Smooth muscle cell (in vitro differentiated cells): ENCODE results near the gene ESRP2. TPM values are rescaled to one million over a fixed set of nuclear protein-coding genes. Genes with fewer than 3 reads are reported as not detected.
A peak's percentile ranks its signal among the peaks of the same experiment; 100 is the strongest.

Source experiments
- DNase-seq: peaks from one replicate; lab custom pipeline; 2025; ENCODE audit not compliant: unreplicated experiment; lab: John Stamatoyannopoulos, UW
- H2AFZ ChIP-seq: fragments of 200-600 bp; sonication (generic); 2 replicates; pipeline ENCODE4 v1.6.0; 2016; ENCODE audit warnings: antibody characterized with exemption, low read depth, mild to moderate bottlenecking
- H3F3A ChIP-seq: fragments of 200-600 bp; sonication (generic); 2 replicates; pipeline ENCODE4 v1.6.0; 2017; ENCODE audit warnings: antibody characterized with exemption, low read depth
- H3K27ac ChIP-seq: fragments of 200-600 bp; sonication (generic); 2 replicates; pipeline ENCODE4 v1.5.1; 2016; ENCODE audit warnings: low read depth, mild to moderate bottlenecking
- H3K27me3 ChIP-seq: fragments of 200-600 bp; sonication (generic); 2 replicates; pipeline ENCODE4 v1.6.1; 2016; ENCODE audit warnings: low read depth, mild to moderate bottlenecking
- H3K36me3 ChIP-seq: fragments of 200-600 bp; sonication (generic); 2 replicates; pipeline ENCODE4 v1.5.1; 2016; ENCODE audit warnings: low read depth
- H3K4me1 ChIP-seq: fragments of 200-600 bp; sonication (generic); 2 replicates; pipeline ENCODE4 v1.5.1; 2016; ENCODE audit warnings: low read depth
- H3K4me2 ChIP-seq: fragments of 200-600 bp; sonication (generic); 2 replicates; pipeline ENCODE4 v1.6.0; 2016; ENCODE audit warnings: mild to moderate bottlenecking
- H3K4me3 ChIP-seq: fragments of 200-600 bp; sonication (generic); 2 replicates; pipeline ENCODE4 v1.5.1; 2016; ENCODE audit warnings: mild to moderate bottlenecking
- H3K79me2 ChIP-seq: fragments of 200-600 bp; sonication (generic); 2 replicates; pipeline ENCODE4 v1.6.0; 2016; ENCODE audit warnings: low read depth, mild to moderate bottlenecking
- H3K9ac ChIP-seq: fragments of 200-600 bp; sonication (generic); 2 replicates; pipeline ENCODE4 v1.6.0; 2016; ENCODE audit warnings: low read depth
- H3K9me3 ChIP-seq: fragments of 200-600 bp; sonication (generic); replicated peaks from 2 replicates; pipeline ENCODE4 v1.5.1; 2016; ENCODE audit warnings: low read depth
- H4K20me1 ChIP-seq: fragments of 200-600 bp; sonication (generic); 2 replicates; pipeline ENCODE4 v1.6.0; 2016; ENCODE audit warnings: low read depth
- WGBS: methylation state at CpG from one replicate; pipeline ENCODE4 v1.1.7; 2016; ENCODE audit warnings: low lambda C conversion rate; 5-methylcytosine and 5-hydroxymethylcytosine counted together
- polyA plus RNA-seq: library from polyadenylated mRNA; unstranded; fragments of >200 nt; fragmentation: Nextera tagmentation; extraction: Ambion mirVana; gene quantifications from 2 replicates; pipeline ENCODE4 v1.2.1, GENCODE V29; 2016
- total RNA-seq: library from RNA; depleted of rRNA; stranded (reverse); fragments of >200 nt; gene quantifications from 2 replicates; pipeline ENCODE4 v1.2.3, GENCODE V29; 2014
- TF ChIP-seq, protein P1 (sequence below): fragments of 200-600 bp; sonication (generic); IDR thresholded peaks from 2 replicates; pipeline ENCODE4 v1.5.1; 2017; ENCODE audit warnings: borderline replicate concordance, mild to moderate bottlenecking, antibody characterized with exemption; ENCODE audit not compliant: insufficient read depth, poor library complexity, severe bottlenecking

The ESRP2 gene
- total and polyA plus RNA-seq, 2 experiments from 2014 or later = 2.7 to 8.5 TPM

GRCh38 chr16:68229431-68230175 is 6.3 kb downstream of the ESRP2 start:
- H3K27ac ChIP-seq = no peak overlapping the region
- no peak overlapping the region for H3K4me2 ChIP-seq
- H3K79me2 ChIP-seq = no peaks in the 10 kb centered on the region
- H3K9me3 ChIP-seq = no peaks in the 10 kb centered on the region
- peaks cover 5% of the 10 kb centered on the region for H3F3A ChIP-seq
- H3K27me3 ChIP-seq = no peaks in the 10 kb centered on the region
- H3K36me3 ChIP-seq = no peaks in the 10 kb centered on the region
- TF ChIP-seq, protein P1, sequence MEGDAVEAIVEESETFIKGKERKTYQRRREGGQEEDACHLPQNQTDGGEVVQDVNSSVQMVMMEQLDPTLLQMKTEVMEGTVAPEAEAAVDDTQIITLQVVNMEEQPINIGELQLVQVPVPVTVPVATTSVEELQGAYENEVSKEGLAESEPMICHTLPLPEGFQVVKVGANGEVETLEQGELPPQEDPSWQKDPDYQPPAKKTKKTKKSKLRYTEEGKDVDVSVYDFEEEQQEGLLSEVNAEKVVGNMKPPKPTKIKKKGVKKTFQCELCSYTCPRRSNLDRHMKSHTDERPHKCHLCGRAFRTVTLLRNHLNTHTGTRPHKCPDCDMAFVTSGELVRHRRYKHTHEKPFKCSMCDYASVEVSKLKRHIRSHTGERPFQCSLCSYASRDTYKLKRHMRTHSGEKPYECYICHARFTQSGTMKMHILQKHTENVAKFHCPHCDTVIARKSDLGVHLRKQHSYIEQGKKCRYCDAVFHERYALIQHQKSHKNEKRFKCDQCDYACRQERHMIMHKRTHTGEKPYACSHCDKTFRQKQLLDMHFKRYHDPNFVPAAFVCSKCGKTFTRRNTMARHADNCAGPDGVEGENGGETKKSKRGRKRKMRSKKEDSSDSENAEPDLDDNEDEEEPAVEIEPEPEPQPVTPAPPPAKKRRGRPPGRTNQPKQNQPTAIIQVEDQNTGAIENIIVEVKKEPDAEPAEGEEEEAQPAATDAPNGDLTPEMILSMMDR = peak; percentile 88
- H3K4me1 ChIP-seq = peaks cover under 1% of the 10 kb centered on the region
- whole genome bisulfite sequencing = 79% methylated on average over 4 of the region's 4 CpGs
- no peak overlapping the region for H3K9ac ChIP-seq
- no peak overlapping the region for H3K4me3 ChIP-seq
- H4K20me1 ChIP-seq = peaks cover 26% of the 10 kb centered on the region
- H2AFZ ChIP-seq = no peak overlapping the region
- no peak for DNase-seq

DNA sequence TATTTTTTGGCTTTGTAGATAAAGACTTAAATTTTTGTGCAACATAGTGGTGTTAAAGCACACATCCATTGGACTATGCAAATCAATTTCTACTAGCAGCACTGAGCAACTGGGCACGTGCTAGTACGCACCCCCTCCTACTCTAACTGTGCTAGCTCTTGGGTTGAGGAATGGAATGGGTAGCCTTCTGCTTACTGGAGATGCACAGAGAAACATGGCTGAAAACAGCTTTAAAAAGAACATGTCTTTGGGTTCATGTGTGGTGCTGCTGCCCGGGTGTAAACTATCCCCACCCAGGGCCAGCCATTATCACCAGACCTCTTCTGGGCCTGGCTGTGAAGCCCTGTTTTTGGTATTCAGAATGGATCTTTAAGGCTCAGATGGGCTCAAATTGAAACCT is 7.3 kb downstream of the ESRP2 start:
- peaks cover 23% of the 10 kb centered on the region for H4K20me1 ChIP-seq
- no peak for DNase-seq
- TF ChIP-seq, protein P1 = no peak
- no peak overlapping the region for H3K9ac ChIP-seq
- H3F3A ChIP-seq = peaks cover 5% of the 10 kb centered on the region
- no peaks in the 10 kb centered on the region for H3K36me3 ChIP-seq
- 94% methylated on average over 3 of the region's 3 CpGs for WGBS
- no peak overlapping the region for H2AFZ ChIP-seq
- no peak overlapping the region for H3K4me3 ChIP-seq
- H3K9me3 ChIP-seq = no peaks in the 10 kb centered on the region
- no peak overlapping the region for H3K4me2 ChIP-seq
- no peak overlapping the region for H3K27ac ChIP-seq
- no peaks in the 10 kb centered on the region for H3K4me1 ChIP-seq
- H3K27me3 ChIP-seq = no peaks in the 10 kb centered on the region
- no peaks in the 10 kb centered on the region for H3K79me2 ChIP-seq

DNA sequence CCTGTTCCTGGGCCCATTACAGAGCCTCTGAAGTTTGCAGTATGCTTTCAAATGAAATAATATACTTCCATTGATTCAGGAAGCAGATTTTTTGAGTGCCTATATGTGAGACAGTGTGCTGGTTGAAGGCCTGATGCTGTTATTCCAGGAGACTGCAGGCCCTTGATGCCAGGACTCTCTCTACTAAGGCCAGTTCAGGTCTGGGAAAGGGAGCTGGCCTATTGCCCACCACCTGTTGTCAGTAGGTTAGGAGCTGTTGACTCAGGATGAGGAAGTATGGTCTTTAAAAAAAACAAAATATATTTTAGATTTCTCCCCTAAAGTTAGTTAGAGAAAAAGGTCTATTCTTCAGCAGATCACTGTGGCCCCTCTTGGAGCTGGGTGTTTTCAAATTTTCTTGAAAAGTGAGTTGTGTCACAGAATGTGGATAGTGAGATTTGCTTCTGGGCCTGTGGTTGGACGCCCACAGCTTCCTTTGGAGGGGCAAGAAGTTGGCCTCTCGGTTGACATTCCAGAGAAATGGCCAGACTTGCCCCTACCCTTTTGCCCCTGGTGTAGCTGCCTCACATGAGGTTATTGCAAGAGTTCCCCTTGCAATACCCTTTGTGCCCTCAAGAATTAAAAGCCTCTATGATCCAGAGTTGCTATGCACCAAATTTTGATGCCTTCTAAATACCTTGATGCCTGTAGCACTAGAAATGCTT is 7.9 kb downstream of the ESRP2 start:
- WGBS = 75% methylated on average over 2 of the region's 2 CpGs
- H3F3A ChIP-seq = peaks cover 5% of the 10 kb centered on the region

More for the DNA sequence above, 7.9 kb downstream of the ESRP2 start:
- DNase-seq = no peak
- H3K27me3 ChIP-seq = no peaks in the 10 kb centered on the region
- H2AFZ ChIP-seq = no peak overlapping the region
- no peaks in the 10 kb centered on the region for H3K36me3 ChIP-seq
- TF ChIP-seq, protein P1 = no peak
- no peak overlapping the region for H3K4me2 ChIP-seq
- peaks cover 19% of the 10 kb centered on the region for H4K20me1 ChIP-seq
- no peaks in the 10 kb centered on the region for H3K4me1 ChIP-seq
- peak overlapping the region; percentile 28 for H3K27ac ChIP-seq
- no peak overlapping the region for H3K9ac ChIP-seq
- H3K4me3 ChIP-seq = no peak overlapping the region
- no peaks in the 10 kb centered on the region for H3K9me3 ChIP-seq
- no peaks in the 10 kb centered on the region for H3K79me2 ChIP-seq
